ENCODE measurements around the gene SPAG6.
"Not testable (repeated sequence)": the region's sequence is repeated elsewhere in the genome, so short reads cannot be mapped to it uniquely, and the experiment has no call there.

Gene SPAG6

GRCh38 chr10:22379059-22379458 is 33.8 kb downstream of the SPAG6 start:
- DNase-seq: no peak

GRCh38 chr10:22381262-22381661 is 36.0 kb downstream of the SPAG6 start:
- no peak for DNase-seq

DNA sequence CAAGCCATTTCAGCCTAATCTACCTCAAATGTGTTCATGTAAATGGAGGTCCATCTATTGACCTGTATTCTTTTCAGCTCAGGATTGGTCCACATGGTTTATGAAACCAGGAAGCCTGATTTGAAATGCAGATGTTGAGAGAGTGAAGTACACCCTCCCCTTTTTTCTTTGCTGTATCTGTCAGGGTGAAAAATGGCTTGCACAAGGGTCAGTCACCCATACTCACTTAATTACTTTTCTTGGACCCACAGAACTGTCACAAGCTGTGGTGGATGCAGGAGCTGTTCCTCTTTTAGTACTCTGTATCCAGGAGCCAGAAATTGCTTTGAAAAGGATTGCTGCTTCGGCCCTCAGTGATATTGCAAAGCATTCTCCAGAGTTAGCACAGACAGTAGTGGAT is 41.2 kb downstream of the SPAG6 start:
- no peak for DNase-seq

DNA sequence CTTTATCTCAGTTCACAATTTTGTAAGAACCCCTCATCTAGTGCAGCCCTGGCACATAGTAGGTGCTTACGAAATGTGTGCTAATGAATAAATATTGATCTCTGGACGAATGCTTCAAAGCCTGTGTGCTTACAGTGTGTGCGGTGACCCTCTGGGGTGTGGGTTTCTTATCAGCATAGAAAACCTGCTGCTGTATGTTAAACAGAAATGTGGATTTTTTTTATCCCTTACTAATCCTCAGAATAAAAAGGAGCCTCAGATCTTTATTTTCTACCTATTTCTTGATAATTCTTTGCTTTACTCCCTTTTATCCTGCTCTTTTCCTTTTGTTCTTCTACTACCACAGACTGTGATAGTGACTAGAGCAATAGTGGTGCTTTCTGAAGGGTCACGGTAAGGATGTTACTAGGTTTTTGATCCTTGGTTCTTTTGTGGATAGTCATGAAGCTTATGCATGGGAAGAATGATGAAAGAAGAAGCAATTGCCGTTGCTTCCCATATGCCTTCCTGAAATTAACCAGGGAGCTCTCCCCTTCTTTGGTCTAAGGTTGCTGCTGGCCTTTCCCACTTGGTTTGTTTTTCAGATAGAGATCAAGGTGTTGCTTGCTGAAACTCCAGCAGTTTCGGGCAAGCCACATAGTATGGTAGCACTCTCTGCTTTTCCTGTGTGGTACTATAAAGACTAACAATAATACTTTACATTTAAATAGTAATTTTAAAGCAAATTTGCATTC is 44.7 kb downstream of the SPAG6 start:
- no peak for DNase-seq

- DNase-seq: peak; percentile 1
These were observed 46.3 kb downstream of the SPAG6 start for GRCh38 chr10:22391600-22391999.

GRCh38 chr10:22396195-22396594 is 50.9 kb downstream of the SPAG6 start:
- not testable (repeated sequence) for DNase-seq

GRCh38 chr10:22406916-22407315 is 61.6 kb downstream of the SPAG6 start:
- not testable (repeated sequence) for DNase-seq

GRCh38 chr10:22410394-22410793 is 65.1 kb downstream of the SPAG6 start:
- no peak for DNase-seq

GRCh38 chr10:22410846-22411245 is 65.5 kb downstream of the SPAG6 start:
- no peak for DNase-seq

DNA sequence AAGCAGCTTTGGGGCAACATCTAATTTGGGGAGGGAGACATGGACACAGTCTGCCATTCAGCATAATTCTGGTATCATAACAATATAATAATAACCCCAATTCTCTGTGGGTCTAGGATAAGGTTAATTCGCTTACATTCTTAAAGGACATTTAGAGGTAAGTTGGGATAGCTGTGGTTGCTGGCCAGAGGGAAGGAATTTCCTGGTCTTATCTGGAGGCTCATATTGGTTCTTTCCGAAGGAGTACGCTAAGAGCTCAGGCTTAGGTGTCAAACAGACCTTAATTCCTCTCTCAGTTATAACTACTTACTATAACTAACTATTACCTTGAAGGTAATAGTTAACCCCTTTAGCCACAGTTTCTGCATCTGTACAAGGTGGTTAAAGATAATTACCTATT is 68.8 kb downstream of the SPAG6 start:
- DNase-seq: no peak

DNA sequence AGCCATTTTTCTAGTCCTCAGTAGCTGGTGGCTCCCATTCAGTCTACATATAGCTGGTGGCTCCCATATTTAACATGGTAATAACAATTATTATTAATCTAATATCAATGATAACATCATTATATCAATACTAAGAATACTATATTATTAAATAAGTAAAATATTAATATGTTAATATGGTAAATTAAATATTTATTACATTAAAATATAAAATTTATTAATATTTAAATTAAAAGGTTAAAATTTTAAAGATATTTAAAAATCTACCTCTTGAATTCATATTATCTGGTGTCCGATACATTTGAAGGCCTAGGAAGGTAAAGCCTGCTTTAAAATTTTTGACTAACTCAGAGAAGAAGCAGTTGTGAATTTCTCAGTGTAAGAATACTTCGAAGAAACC is 69.8 kb downstream of the SPAG6 start:
- DNase-seq: no peak

- DNase-seq: no peak
These were observed 72.5 kb downstream of the SPAG6 start for GRCh38 chr10:22417736-22418268.

- DNase-seq: no peak
These were observed 75.7 kb downstream of the SPAG6 start for GRCh38 chr10:22420787-22421517.

DNA sequence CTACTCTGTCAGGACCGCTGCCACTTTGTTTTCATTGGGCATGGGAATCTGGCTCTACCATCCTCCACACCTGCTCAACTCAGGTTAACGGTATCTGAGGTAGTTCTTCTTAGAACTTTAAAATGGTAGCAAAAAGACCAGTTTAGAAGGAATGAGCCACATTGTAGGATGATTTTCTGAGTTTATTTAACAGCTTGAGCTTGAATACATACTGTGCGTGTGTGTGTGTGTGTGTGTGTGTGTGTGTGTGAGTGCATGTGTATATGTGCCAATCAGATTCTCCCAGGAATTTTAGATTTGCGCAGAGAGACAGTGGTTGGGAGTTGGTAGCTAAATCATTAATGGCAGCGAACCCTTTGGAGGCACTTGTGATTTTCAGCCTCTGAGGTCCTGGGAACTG is 81.4 kb downstream of the SPAG6 start:
- DNase-seq: no peak

- DNase-seq: no peak
These were observed 81.8 kb downstream of the SPAG6 start for GRCh38 chr10:22427101-22427500.

- peak; percentile 92 for DNase-seq
These were observed 82.7 kb downstream of the SPAG6 start for GRCh38 chr10:22427890-22428571.

DNA sequence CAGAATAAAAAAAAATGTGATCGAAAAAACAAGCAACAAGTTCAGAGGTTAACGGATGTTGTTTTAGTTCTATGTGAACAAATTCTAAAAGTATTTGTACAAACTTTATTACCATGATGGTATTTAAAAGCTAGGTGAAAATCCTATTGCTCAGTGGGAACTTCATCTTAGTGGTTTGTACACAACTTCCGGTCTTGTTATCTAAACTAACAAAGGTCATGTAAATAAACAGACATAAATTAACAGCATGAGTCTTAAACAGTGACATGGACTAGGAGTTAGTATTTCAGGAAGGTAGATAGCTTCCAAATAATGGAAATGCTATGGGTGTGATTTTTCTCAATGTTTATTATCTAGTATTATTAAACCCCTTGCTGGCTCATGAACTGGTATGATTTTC is 83.8 kb downstream of the SPAG6 start:
- DNase-seq: no peak

DNA sequence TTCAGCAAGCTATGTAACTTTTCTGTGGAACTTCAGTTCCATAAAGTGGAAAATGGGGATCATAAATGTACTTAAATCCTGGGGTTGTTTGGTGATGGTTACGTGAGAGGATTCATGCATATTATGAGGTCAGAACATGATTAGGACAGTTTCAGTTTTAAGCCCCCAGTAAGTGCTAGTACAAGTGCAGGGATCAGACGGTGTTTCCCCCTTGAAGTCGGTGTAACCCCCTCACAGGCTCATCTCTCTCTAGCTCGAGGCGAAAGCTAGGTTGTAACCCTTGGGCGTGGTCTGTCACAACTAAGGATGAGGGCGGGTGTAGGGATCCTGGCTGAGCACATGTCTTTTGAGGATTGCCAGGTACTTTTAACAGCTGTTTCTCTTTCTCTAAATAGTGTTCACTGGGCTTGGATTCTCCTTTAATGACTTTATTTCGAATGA is 84.7 kb downstream of the SPAG6 start:
- no peak for DNase-seq

GRCh38 chr10:22433875-22434274 is 88.6 kb downstream of the SPAG6 start:
- DNase-seq: no peak

DNA sequence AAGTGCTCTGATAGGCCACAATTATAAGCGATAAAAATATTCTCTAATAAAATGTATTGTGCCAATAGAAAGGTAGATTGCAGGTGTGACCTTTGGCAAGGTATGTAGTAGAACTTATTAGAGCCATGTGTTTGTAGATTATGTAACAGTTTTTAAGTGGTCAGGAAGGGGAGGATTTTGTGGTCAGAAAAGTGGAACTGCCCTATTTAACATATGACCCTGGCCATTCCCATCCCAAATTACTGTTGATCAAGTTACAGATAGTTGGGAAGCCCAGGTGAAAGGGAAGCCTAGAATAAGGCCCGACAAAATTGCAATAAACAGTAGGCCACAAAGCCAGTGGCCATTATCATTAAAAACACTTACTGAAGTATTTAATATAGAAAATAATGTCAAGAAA is 89.2 kb downstream of the SPAG6 start:
- DNase-seq: no peak

GRCh38 chr10:22435650-22436049 is 90.4 kb downstream of the SPAG6 start:
- no peak for DNase-seq

DNA sequence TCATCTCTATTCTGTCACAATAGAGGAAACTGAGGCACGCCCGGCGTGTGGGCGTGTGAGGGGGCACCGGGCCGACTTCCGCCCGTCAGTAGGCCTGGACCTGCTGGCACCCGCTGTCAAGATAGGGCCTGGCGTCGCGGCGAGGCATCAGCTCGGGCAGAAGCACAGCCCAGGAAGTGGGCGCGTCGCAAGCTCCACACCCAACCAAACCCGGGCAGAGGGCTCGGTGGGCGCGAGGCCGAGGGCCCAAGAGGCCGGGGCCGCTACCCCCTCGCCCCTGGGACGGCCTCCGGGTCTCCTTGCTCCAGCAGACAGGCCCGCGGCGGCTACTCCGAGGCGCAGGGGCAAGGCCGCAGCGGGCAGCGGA is 91.2 kb downstream of the SPAG6 start:
- no peak for DNase-seq

- peak; percentile 75 for DNase-seq
These were observed 91.8 kb downstream of the SPAG6 start for GRCh38 chr10:22436893-22437619.
